Renal cortical epithelial cell (primary cell): ENCODE data around the gene DBI. TPM values are rescaled to one million over a fixed set of nuclear protein-coding genes. Genes with fewer than 3 reads are reported as not detected.
"Not testable (repeated sequence)": the region's sequence is repeated elsewhere in the genome, so short reads cannot be mapped to it uniquely, and the experiment has no call there.

Experiments
- DNase-seq: peaks from one replicate; pipeline ENCODE4 v3.0.0-alpha.2; 2011; ENCODE audit warnings: low read depth
- total RNA-seq: library from RNA; depleted of rRNA; stranded (reverse); fragments of >200 nt; gene quantifications from 2 replicates; pipeline ENCODE4 v1.2.3, GENCODE V29; 2014

Gene DBI
- total RNA-seq, 1 donor from 2014 or later, result 126 TPM

DNA sequence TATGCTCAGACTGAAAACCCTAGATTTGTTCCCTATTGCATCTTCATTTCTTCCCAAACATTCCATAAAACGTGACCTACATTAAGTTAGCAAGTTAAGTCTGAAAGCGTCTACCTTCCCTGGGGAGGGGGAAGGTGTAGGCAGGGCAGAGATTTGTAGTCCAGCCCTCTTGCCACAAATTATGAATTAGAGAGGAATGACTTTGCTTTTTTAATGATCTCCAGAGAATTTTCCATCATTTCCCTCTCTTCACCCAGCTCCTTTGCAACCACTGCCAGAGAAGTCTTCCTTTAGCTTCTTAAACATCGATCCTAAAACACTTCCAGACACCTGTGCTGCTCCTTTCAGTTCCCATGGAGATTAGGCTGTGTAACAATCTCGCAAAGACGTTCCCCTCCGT is 1.3 kb upstream of the DBI start:
- no peak for DNase-seq

DNA sequence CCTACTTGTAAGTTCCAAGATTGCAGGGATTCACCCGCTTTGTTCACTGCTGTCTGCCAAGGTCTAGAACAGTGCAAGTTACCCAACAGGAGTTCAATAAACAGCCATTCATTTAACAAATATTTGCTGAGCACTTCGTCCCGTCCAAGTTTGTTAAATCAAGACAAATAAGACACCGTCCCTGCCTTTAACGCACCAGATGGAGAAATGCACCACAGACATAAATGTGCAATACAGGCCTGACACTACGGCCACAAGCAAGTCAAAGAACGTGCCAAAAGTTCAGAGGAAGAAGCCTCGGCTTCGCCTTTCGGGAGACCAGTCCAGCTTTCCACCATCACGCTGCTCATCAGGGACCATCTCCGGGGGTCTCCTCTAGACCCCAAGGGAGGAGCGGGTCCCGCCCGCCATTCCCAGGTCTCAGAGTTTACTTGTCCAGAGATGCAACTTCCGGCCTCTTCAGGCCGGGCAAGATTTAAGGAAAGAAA is 572 bp upstream of the DBI start:
- DNase-seq, result peak; percentile 28

DNA sequence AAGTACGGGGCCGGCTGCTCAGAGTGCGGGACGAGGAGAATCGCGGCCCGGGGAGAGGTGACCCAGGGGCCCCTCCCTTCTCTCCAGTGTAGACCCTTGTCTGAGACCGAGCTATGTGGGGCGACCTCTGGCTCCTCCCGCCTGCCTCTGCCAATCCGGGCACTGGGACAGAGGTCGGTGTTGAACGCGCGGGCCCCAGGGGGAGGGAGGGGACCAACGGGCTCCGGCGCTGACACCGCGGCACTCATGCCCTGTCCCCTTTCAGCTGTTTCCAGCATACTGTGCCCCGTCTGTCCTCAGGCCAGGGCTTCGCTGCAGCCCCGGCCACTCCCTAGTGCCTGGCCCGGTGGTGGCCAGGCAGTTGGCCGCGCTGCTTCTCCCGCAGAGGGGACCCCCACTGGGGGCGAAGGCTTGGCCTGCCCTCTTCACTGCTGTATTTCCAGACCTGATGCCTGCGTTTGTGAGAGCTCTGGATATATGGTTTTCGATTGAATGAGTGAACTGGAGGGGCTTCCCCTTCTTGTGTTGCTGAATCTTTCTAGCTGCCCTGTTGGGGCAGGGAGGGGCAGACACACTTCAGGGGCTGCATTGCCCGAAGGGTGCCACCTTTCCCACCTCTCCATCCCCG is 809 bp downstream of the DBI start:
- no peak for DNase-seq

DNA sequence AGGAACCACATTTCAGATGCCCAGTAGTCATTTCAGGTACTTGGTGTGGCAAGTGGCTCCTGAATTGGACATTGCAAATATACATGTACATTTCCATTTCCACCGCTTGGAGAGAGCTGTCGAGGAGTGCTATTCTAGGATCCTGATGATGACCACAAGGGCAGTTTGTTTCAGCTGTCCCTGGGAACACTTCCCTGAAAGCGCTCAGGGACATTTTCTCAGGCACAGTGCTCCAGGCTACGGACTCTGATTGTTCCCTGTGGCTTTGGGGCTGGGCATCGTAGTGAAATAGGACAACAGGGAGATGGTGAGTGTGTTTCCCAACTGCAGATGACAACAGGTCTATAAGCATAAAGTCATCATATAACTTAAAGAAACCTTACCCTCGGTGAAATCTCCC is 3.1 kb downstream of the DBI start:
- DNase-seq, result no peak

DNA sequence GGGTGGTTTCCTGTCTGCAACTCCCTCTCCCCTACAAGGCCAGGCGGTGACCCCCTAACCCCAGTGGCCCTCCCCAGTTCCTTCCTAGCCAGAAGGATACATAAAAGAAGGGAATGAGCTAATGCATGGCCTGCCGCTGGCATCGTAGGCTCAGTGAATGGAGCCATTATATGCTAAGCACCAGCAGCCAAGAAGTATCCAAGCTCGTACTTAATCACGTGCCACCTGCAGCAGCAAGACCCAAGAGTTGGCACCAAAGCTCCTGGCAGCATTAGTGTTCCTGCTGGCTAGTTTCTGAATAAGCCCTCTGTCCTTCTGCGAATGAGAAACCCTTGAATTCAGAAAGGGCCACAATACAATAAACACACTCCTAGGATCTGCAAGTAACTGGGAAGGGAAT is 4.3 kb downstream of the DBI start:
- no peak for DNase-seq

DNA sequence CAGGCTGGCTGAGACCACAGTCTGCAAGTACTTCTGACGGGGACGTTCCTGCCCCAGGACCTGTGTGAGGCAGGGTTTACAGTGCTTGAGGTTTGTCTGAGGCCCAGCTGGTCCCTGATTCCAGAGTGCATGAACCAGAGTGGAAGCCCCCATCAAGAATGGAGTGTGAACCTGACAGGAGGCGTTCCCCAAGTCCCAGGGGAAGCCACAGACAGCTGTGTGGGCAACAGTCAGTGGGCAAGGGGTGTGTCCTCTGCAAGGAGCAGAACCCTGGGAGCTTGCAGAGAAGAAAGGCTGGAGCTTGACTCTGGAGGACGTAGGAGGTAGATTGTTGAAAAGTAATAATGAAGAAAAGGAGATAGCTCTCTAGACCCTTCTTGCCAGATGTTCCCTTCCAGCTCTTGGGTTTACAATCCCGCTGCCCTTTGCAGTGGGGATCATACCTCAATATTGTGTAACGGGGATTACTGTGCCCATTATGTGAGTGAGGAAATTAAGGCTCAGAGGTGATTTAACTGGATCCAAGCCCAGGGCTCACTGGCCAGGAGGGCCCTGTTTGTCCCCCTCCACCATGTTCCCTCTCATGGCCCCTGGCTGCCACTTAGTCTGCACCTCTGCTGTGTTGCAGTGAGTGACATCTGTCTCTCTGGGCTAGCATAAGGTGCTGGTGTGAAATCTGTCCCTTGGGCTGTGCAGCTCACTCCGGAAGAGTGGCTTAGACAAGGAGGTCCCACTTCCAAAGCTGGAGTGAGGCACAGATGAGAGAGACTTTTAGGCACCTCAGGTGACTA is 6.2 kb downstream of the DBI start:
- no peak for DNase-seq

DNA sequence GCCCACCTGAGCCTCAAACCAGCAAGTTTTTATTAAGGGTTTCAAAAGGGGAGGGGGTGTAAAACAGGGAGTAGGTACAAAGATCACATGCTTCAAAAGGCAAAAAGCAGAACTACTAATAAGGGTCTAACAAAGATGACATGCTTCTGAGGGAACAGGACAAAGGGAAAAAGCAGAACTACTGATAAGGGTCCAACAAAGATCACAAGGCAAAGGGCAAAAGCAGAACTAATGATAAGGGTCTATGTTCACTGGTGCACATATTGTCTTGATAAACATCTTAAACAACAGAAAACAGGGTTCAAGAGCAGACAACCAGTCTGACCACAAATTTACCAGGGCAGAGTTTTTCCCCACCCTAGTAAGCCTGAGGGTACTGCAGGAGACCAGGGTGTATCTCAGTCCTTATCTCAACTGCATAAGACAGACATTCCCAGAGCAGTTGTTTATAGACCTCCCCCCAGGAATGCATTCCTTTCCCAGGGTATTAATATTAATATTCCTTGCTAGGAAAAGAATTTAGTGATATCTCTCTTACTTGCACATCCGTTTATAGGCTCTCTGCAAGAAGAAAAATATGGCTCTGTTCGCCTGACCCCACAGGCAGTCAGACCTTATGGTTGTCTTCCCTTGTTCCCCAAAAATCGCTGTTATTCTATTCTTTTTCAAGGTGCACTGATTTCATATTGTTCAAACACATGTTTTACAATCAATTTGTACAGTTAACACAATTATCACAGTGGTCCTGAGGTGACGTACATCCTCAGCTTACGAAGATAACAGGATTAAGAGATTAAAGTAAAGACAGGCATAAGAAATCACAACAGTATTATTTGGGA is 7.3 kb downstream of the DBI start:
- DNase-seq, result not testable (repeated sequence)

DNA sequence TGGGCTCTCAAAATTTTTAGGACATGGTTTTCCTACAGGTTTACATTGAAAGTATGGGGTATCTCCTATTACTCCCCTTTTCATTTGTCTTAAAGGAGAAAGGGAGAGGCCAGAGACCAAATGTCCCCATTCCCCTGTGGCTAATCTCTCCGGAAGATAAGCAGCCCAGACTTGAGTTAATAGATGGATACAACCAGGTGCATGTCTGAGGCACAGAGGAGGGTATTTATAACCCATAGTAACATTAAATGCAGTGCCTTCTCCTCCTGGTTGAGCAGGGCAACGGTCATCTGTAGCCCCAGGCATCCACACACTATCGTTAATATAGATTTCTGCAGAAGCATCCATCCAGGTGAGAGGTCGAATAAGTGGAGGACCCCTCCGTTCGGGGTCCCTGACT is 9.6 kb downstream of the DBI start:
- not testable (repeated sequence) for DNase-seq

DNA sequence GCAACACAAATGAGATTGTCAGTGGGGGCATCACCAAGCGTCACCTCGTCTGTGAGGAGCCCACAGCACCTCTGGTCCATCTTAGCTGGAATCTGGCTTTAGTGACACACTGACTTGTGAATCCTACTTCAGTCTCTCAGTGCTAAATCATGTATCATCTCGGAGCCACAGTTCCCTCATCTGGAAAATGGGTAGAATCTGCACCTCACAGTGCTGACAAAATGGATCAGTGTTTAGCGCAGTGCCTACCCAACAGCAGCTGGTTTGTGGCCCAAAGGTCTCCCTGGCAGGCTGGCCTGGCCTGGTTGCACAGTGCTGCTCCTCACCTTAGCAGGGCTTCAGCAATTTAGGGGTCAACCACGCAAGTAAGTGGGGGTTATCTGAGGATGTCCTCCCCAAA is 10.0 kb downstream of the DBI start:
- DNase-seq, result no peak

DNA sequence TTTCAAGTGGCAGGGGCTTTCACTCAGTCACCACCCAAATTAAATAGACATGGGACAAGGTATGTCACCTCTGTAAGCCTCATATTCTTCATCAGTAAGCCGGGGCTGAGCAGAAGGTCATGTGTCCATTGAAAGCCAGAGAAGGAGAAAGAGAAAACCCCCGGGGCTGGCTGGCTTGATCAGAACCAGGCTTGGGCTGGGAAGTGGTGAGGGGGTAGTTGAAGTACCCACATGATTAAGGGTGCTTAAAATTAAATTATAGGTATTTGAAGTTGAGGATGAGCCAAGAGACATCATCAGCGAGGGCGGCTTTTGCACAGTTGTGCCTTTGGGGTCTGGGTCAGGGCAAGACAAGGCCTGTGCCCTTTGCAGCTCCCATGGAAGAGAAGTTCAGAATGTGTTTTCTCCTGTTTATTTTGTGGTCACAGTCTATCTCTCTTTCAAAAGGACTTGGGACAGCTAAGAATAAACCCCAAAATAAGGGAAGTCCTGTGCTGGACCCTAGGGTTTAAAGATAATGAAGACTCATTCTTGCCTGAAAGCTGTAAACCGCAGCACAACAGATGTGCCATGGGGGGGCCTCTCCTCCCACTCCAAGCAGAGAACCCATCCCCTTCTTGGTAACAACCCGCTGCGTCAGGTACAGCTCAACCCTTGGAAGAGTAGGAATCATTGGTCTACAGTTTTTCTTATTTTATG is 10.7 kb downstream of the DBI start:
- DNase-seq, result no peak

DNA sequence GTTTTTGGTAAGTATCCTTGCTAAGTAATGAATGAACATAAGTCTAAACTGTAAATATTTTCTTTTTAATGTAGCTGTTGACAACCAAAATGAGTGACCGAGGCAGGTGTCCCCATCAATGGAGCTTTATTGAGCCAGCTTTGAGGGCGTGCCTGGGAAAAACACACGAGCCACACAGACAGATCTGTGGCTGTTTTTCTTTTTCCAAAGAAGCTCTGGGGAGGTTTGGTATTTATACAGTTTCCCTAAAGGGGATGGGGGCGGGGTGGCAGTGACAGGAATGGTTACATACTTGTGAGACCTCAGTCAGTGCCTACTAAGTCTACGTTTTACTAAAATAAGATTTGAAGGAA is 11.2 kb downstream of the DBI start:
- no peak for DNase-seq

DNA sequence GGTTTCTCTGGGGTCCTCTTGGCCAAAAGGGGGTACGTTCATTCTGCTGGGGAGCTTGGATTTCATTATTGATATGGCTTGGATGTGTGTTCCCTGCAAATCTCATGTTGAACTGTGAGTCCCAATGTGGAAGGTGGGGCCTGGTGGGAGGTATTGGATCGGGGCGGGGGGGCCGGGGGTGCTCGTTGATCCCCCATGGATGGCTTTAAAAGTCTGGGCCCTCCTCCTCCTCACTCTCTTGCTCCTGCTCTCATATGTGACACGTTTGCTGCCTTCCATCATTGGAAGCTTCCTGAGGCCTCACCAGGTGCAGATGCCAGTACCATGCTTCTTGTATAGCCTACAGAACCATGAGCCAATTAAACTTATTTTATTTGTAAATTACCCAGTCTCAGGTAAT is 11.8 kb downstream of the DBI start:
- DNase-seq, result no peak

DNA sequence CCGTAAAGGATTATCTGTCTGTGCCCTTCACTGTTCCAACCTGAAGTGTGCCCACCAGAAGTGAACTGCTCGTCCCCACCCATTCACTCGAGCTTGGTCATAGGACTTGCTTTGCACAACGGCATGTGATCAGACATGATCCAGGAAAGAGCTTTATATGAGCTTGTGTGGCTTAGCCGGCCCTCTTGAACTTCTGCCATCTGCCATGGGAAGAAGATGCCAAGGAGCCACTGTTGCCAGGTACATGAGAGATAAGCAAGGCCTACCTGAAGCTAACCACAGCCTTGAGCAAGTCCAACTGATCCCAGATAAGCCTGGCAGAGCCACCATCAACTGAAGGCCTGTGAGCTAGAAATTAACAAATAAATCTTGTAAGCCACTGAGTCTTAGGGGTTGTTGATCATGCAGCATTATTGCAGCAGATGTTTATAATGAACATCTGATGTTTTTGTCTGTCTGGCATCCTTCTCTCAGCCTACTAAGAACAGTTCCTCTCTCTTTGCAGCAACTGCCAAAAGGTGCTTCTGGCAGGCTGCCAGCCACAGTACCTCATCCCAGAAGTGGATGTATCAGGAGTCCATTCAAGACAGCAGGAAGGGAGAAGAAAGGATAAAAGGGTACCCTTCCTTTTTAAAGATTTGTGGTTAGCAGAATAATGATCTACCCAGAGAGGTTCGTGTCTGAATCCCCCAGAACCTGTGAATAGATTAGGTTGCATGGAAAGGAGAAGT is 16.8 kb downstream of the DBI start:
- DNase-seq, result no peak

DNA sequence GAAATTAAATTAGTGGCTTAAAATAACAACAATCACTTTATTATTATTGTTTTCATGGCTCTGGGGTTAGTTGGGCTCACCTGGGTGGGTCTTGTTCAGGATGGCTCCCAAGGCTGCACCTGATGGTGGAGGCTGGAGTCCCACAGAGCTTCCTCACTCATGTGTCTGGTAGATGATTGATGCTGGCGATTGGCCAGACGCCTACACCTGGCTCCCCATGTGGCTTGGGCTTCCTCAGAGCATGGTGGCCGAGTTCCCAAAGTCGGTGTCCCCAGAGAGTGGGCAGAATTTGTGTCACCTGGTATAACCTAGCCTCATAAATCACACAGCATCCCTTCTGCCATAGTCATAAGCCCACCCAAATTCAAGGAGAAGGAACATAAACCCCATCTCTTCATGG is 18.2 kb downstream of the DBI start:
- no peak for DNase-seq

DNA sequence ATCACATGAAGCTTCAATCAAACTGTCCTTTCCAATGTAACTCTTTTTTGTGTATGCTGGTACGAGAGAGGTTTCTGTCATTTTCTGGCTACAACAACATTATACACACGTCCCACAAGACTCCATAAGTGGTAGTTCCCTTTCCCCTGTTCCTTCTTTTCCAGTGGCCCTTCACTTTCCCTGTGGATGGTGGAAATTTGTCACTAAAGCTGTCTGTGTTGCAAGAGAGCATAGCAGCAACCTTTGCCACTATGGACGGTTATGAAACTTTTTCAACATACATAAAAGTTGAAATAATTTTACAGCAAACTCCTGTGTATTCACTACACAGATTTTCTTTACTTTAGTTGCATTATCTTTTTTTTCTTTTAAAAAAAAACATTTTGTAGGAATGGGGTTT is 18.7 kb downstream of the DBI start:
- no peak for DNase-seq

DNA sequence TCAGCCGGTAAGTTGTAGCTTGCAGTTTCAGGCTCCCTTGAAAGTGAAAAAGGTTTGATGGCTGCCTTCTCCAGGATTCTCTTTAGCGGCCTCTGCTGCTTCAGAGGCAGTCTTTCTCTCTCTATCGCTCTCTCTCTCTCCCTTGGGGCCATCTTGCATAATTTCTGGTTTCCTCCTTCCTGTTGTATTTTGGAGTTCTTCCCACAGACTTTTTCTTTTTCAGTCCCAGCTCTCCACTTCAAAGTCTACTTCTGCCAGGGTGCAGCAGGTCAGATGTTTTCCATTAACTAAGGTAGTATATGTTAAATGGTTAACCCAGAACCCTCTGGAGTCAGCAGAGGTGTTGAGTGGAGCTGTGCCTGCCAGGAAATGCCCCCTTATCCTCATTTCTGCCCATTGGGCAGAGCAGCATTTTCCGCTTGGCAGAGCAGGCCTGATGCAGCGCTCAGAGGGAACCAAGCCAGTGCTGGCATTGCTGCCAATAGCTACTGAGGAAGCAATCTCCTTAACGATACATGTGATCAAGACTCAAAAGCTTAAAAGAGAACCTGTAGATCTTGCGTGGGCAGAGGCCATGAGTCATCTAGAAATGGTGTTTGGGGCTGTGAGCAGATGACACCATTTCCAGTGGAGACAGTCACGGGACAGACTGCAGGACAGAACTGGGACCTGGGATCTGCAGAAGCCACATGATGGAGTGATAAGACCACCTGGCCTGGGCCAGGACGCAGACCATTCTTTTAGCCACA is 20.8 kb downstream of the DBI start:
- DNase-seq, result peak; percentile 100

DNA sequence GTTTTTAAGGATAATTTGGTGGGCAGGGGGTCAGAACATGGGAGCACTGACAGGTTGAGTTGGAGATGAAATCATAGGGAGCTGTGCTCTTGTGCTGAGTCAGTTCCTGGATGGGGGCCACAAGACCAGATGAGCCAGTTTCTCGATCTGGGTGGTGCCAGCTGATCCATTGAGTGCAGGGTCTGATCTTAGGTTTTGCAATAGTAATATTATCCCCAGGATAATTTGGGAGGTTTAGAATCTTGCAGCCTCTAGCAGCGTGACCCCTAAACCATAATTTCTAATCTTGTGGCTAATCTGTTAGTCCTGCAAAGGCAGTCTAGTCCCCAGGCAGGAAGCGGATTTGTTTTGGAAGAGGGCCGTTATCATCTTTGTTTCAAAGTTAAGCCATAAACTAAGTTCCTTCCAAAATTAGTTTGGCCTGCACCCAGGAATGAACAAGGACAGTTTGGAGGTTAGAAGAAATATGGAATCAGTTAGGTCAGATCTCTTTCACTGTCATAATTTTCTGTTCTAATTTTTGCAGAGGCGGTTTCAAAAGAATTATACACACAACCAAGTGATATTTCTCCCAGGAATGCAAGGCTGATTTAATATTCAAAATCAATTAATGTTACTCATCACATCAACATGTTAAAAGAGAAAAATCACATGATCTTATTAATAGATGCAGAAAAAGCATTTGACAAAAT is 23.0 kb downstream of the DBI start:
- no peak for DNase-seq

DNA sequence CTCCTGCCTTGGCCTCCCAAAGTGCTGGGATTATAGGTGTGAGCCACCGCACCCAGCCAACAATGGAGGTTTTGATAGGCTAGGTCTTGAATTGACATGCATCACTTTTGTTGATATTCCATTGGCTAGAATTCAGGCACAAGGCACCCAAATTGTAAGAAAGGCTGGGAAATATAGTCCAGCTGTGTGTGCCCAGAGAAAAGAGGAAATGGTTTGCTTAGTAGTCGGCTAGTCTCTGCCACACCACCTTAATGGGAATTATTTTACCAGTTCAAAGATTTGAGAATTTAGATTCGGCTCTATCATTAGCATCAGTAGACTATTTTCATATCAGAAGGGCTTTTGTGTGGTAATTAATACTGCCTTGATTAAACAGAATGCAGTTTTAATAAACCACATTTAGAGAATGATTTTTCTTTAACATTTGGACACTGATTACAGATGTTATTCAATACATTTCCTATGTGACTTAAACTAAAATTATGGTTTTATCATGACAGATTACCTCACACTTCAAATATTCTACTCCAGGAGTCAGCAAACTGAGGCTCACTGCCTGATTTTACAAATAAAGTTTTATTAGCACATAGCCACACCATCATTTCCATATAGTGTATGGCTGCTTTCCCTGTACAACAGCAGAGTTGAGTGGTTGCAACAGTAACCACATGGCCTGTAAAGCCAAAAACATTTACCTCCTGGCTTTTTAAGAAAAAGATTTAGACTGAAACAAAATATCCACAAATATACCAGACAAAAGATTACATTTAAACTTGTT is 27.4 kb downstream of the DBI start:
- DNase-seq, result no peak

DNA sequence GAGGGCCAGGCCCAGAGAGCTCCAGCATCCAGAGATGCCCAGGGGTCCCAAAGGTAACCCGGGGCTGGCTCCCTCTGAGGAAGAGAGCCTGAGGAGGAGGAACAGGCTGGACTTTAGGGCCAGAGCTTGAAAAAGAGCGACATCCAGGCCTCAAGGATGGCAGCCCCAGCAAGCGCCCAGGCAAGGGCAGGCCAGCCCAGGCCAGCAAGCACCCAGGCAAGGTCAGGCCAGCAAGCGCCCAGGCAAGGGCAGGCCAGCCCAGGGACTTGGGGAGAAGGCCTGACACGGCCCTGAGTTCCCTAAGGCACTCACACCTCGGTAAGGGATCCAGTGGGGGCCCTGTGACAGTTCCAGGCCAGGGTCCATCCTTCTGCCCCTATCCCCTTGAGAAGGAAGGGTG is 30.4 kb downstream of the DBI start:
- no peak for DNase-seq
